K562 (cell line): ENCODE measurements around the gene TARM1. TPM values are rescaled to one million over a fixed set of nuclear protein-coding genes. Genes with fewer than 3 reads are reported as not detected.

Experiments used
- BRD9 ChIP-seq: fragments of 450-650 bp; IDR thresholded peaks from 2 replicates; pipeline ENCODE4 v1.6.1; 2018; ENCODE audit warnings: low read depth; ENCODE audit not compliant: partially characterized antibody
- CAMTA2 ChIP-seq: fragments of 250-450 bp; sonication (Bioruptor Pico); conservative IDR thresholded peaks from 2 replicates; pipeline ENCODE4 v1.5.1; 2022
- CHAMP1 ChIP-seq: fragments of 450-650 bp; IDR thresholded peaks from 2 replicates; pipeline ENCODE4 v1.6.1; 2016; ENCODE audit warnings: mild to moderate bottlenecking
- ELF1 ChIP-seq: fragments of 200-800 bp; sonication (Bioruptor generic); IDR thresholded peaks from 2 replicates; pipeline ENCODE4 v1.6.1; 2016; ENCODE audit warnings: missing genetic modification characterization, missing compliant biosample characterization
- ETS2 ChIP-seq: IDR thresholded peaks from 2 replicates; pipeline ENCODE4 v1.6.1; 2016; ENCODE audit warnings: borderline replicate concordance, missing genetic modification characterization, mild to moderate bottlenecking, moderate library complexity, missing compliant biosample characterization; ENCODE audit not compliant: poor library complexity, severe bottlenecking
- FOXM1 ChIP-seq, 2 experiments: fragments of 450-650 bp in 1 of 2; sonication (generic) in 1 of 2; formaldehyde crosslinking in 1 of 2; IDR thresholded peaks; 2 replicates each; pipeline versions ENCODE4 v1.6.1 to v1.9.0; 2017 to 2022; ENCODE audit warnings: low read depth in 2 of 2, mild to moderate bottlenecking in 2 of 2, missing genetic modification reagents in 1 of 2, moderate library complexity in 1 of 2
- GMEB1 ChIP-seq: fragments of 250-450 bp; sonication (Bioruptor Pico); IDR thresholded peaks from 2 replicates; pipeline ENCODE4 v1.4.0; 2020; ENCODE audit warnings: mild to moderate bottlenecking
- HDAC3 ChIP-seq: fragments of 450-650 bp; IDR thresholded peaks from 2 replicates; pipeline ENCODE4 v1.6.1; 2018; ENCODE audit warnings: borderline replicate concordance, mild to moderate bottlenecking, moderate library complexity; ENCODE audit not compliant: partially characterized antibody
- KLF13 ChIP-seq: fragments of 450-650 bp; IDR thresholded peaks from 2 replicates; pipeline ENCODE4 v1.6.1; 2016; ENCODE audit warnings: missing genetic modification characterization, low read depth, mild to moderate bottlenecking, missing compliant biosample characterization, moderate library complexity, borderline replicate concordance
- NCOA2 ChIP-seq, 2 experiments: fragments of 450-650 bp; IDR thresholded peaks; 2 replicates each; pipeline ENCODE4 v1.6.1; 2018; ENCODE audit warnings: mild to moderate bottlenecking in 2 of 2, moderate library complexity in 1 of 2; ENCODE audit not compliant: partially characterized antibody in 2 of 2
- PATZ1 ChIP-seq: fragments of 250-450 bp; sonication (Bioruptor Pico); IDR thresholded peaks from 2 replicates; pipeline ENCODE4 v1.5.0; 2020; ENCODE audit warnings: mild to moderate bottlenecking, borderline replicate concordance
- RNF219 ChIP-seq: fragments of 250-450 bp; sonication (Bioruptor Pico); IDR thresholded peaks from 2 replicates; pipeline ENCODE4 v1.5.0; 2022; ENCODE audit warnings: mild to moderate bottlenecking
- SMARCC2 ChIP-seq: fragments of 450-650 bp; IDR thresholded peaks from 2 replicates; pipeline ENCODE4 v1.6.1; 2017; ENCODE audit warnings: antibody characterized with exemption, moderate library complexity, mild to moderate bottlenecking, low read depth
- XRCC3 ChIP-seq: fragments of 450-650 bp; IDR thresholded peaks from 2 replicates; pipeline ENCODE4 v1.6.1; 2017; ENCODE audit warnings: mild to moderate bottlenecking, moderate library complexity
- ZNF232 ChIP-seq: sonication (generic); formaldehyde crosslinking; IDR thresholded peaks from 2 replicates; pipeline ENCODE4 v1.8.0; 2022; ENCODE audit warnings: mild to moderate bottlenecking, missing genetic modification reagents
- polyA plus RNA-seq, 8 experiments: library from polyadenylated mRNA; depleted of rRNA in 4 of 8; stranded (reverse) in 5 of 8; unstranded in 3 of 8; fragments of >200 nt; fragmentation: Nextera tagmentation in 2 of 8; fragmentation: Illumina TruSeq in 1 of 8; extraction: Ambion mirVana in 2 of 8; extraction: Trizol in 1 of 8; gene quantifications; 2 replicates each; pipeline versions ENCODE4 v1.2.1 to v1.2.3, GENCODE V29; 2011 to 2014; ENCODE audit warnings: inconsistent platforms in 1 of 8, missing spikeins in 1 of 8
- total RNA-seq, 7 experiments: library from RNA; depleted of rRNA in 6 of 7; stranded (reverse); fragments of >200 nt in 6 of 7; fragmentation: Illumina TruSeq in 2 of 7; extraction: Trizol in 2 of 7; gene quantifications; 2 replicates each; pipeline versions ENCODE4 v1.2.1 to v1.2.3, GENCODE V29; 2011 to 2021; ENCODE audit warnings: low replicate concordance in 1 of 7

TARM1 gene
- total and polyA plus RNA-seq, 9 of the 15 experiments (the other 6 are each of a cell fraction or from before 2014, with no cell fraction given): not detected

- TF ChIP-seq ELF1 (tag) (peak; percentile 90), KLF13 (tag) (0 out of 2 replicates have a peak, but pooled peaks have one; percentile 66), HDAC3 (peak; percentile 28), XRCC3 (no peak), RNF219 (no peak), BRD9 (peak; percentile 51), NCOA2 (IDR thresholded peaks at IDR 0.05; ENCODE audit: partially characterized antibody in 2 of 2) (no peak), SMARCC2 (no peak), GMEB1 (CRISPR knock-in tag) (peak; percentile 93), PATZ1 (CRISPR knock-in tag) (no peak), CHAMP1 (0 out of 2 replicates have a peak, but pooled peaks have one; percentile 14), FOXM1 (IDR thresholded peaks at IDR 0.05; ENCODE audit: low read depth) (0 out of 2 replicates have a peak, but pooled peaks have one; percentile 23), FOXM1 (CRISPR knock-in tag; IDR thresholded peaks at IDR 0.05; ENCODE audit: low read depth) (no peak), ZNF232 (CRISPR knock-in tag) (no peak), CAMTA2 (CRISPR knock-in tag) (no peak), ETS2 (no peak)
Measured at GRCh38 chr19:54115109-54116063, 34.2 kb upstream of the TARM1 start, which contains the start of the genes PRPF31 and TFPT (continued).
